ENCODE results near the gene PLEKHH3.

PLEKHH3 gene

DNA sequence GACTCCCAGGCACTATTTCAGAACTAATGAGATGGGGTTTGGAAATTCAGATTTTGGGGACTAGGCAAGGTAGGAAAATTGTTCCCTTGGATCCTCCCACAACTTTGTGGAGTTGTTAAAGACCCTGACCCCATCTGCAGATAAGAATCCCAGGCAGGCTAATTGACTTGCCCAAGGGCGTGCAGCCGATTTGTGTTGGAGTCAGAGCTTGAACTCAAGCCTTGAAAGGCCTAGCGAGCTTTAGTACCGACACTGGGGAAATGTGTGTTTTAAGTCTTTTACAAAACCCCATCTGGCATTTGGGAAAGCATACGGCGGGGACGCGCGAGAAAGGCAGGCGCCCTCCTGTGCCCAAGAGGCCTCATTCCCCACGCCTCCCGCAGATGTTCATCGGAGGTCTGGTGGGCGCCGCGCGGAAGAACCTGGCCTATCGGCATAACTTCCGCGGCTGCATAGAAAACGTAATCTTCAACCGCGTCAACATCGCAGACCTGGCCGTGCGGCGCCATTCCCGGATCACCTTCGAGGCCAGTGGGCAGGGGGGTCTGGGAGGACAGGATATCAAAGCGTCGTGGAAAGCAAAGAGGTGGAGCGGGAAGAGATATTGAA, 9.8 kb upstream of the PLEKHH3 start:
- H3K27ac ChIP-seq: no peak overlapping the region
- TF ChIP-seq, protein P1, sequence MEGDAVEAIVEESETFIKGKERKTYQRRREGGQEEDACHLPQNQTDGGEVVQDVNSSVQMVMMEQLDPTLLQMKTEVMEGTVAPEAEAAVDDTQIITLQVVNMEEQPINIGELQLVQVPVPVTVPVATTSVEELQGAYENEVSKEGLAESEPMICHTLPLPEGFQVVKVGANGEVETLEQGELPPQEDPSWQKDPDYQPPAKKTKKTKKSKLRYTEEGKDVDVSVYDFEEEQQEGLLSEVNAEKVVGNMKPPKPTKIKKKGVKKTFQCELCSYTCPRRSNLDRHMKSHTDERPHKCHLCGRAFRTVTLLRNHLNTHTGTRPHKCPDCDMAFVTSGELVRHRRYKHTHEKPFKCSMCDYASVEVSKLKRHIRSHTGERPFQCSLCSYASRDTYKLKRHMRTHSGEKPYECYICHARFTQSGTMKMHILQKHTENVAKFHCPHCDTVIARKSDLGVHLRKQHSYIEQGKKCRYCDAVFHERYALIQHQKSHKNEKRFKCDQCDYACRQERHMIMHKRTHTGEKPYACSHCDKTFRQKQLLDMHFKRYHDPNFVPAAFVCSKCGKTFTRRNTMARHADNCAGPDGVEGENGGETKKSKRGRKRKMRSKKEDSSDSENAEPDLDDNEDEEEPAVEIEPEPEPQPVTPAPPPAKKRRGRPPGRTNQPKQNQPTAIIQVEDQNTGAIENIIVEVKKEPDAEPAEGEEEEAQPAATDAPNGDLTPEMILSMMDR (IDR thresholded peaks at IDR 0.05): no peak
- TF ChIP-seq ZFX (IDR thresholded peaks at IDR 0.05; ENCODE audit: borderline replicate concordance): no peak

DNA sequence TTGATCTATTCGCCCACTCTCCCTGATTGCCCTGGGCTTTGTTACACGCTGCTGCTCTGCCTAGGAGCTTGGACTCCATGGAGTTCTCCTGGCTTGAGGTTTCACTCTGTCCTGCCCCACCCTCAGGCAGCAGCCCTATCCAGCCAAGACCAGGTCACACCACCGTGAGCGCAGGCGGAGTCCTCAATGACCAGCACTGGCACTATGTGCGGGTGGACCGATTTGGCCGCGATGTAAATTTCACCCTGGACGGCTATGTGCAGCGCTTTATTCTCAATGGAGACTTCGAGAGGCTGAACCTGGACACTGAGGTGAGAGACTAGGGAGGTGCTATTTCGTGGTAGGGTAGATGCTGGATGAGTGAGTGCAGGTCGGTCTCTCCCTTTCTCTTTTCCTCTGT, 9.0 kb upstream of the PLEKHH3 start:
- H3K27ac ChIP-seq: no peak overlapping the region
- TF ChIP-seq, protein P1 (IDR thresholded peaks at IDR 0.05): no peak
- TF ChIP-seq ZFX (IDR thresholded peaks at IDR 0.05; ENCODE audit: borderline replicate concordance): no peak

DNA sequence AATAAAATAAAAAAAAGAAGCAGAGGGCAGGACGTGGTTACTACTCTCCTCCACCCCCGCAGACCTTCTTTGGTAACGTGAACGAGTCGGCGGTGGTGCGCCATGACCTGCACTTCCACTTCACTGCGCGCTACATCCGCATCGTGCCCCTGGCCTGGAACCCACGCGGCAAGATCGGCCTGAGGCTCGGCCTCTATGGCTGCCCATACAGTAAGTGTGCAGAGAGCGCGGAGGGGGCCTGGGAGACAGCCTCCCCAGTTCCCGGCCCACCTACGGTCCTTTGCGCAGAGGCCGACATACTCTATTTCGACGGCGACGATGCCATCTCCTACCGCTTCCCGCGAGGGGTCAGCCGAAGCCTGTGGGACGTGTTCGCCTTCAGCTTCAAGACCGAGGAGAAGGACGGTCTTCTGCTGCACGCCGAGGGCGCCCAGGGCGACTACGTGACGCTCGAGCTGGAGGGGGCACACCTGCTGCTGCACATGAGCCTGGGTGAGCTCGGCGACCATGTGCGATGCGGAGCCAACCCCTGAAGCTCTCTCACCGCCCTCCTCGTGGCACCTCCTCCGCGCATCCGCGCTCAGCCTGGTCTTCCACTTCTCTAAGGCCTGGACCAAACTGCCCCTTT, 8.2 kb upstream of the PLEKHH3 start:
- no peak for TF ChIP-seq ZFX (IDR thresholded peaks at IDR 0.05; ENCODE audit: borderline replicate concordance)
- TF ChIP-seq, protein P1 (IDR thresholded peaks at IDR 0.05): no peak
- no peak overlapping the region for H3K27ac ChIP-seq

DNA sequence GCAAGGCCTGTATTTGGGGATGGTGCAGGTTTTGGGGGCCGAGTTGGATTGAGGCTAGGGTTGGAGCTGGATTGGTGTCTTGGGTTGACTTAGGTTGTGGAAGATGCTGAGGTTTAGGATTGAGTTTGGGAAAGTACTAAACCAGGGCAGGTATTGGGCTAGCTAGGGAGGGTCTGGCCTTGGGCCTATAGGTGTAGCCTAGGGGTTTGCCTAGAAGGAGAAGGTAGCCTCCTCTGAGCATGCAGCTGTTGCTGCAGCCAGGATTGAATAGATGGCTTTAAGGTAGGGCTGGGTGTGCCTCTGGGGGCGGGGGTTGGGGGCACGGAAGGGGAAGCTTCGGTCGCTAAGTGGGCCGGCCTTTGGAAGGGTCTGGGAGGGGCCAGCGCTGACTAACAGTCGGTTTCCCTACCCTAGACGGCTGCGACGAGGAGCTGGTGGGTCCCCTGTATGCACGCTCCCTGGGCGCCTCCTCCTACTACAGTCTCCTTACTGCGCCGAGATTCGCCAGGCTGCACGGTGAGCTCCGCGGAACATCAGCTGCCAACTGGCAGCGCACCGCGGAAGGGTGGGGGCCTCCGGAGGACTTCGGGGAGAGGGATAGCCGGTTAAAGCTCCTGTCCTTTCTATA, 6.7 kb upstream of the PLEKHH3 start:
- TF ChIP-seq, protein P1 (IDR thresholded peaks at IDR 0.05): no peak
- no peak for TF ChIP-seq ZFX (IDR thresholded peaks at IDR 0.05; ENCODE audit: borderline replicate concordance)
- H3K27ac ChIP-seq: peak overlapping the region; percentile 57

DNA sequence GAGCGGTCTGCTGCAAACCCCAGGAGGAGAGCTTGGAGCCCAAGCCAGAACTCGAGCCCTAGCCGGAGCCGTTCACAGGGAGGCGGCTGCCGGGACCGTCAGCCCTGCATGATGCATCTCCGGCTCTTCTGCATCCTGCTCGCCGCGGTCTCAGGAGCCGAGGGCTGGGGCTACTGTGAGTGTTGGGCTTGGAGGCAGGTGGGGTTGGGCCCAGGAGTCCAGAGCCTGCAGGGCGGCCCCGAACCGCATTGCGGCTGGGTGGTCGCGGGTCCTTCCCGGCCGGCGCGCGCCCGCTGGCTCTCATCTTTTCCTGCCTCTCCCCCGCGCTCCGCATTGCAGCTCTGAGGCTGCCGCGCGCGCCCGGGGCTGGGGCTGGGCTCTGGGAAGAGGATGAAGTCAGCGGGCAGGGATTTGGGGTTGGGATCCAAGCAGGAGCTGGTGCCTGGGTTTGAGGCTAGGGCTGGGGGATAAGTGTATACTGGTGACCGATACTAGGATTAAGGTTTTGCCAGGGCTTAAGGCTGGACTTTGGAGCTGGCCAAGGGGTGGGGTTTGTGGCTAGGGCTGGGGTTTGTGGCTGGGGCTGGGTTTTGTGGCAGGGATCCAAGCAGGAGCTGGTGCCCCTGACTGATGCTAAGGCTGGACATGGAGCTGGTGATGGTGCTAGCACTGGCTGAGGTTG, 6.1 kb upstream of the PLEKHH3 start:
- H3K27ac ChIP-seq: peak overlapping the region; percentile 57
- TF ChIP-seq ZFX (IDR thresholded peaks at IDR 0.05; ENCODE audit: borderline replicate concordance): no peak
- TF ChIP-seq, protein P1 (IDR thresholded peaks at IDR 0.05): no peak

DNA sequence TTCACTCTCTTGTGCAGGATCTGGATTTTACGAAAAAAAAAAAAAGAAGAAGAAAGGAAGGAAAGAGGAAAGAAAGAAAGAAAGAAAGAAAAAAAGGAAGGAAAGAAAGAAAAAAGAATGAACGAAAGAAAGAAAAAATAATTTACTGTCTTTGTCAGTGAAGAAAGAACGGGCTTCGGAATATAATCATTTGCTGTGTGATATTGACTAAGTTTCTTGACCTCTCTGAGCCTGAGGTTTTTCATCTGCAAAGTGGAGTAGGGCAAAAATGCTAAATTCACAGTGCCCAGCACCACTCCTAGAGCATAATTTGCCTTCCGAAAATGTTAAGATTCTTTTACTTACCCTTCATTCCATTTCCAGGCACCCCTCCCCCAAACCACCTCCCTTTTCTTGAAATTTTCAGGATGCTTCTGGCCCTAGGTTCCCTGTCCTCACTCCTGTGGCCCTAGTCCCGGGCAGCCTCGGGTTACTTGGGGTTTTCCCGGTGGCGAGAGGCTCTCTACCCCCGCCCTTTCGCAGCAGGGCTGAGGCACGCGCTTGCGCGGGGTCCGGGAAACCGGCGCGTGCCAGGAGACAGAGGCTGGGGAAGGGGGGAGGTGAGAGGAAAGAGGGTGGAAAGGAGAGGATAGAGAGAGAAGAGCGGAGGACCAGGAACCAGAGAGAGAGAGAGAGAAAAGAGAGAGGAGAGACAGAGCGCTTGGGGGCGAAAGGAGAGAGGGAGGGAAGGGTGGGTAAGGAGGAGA, 5.4 kb upstream of the PLEKHH3 start, which contains the start of gene CNTNAP1:
Gene CNTNAP1 (plus strand): TSS at position 556 of the 746 bp plus-strand sequence. CDS start 299 bp downstream, outside the sequence.
- peak within 1 kb of the TSS; percentile 99 for H3K27ac ChIP-seq
- TF ChIP-seq, protein P1 (IDR thresholded peaks at IDR 0.05): no peak
- TF ChIP-seq ZFX (IDR thresholded peaks at IDR 0.05; ENCODE audit: borderline replicate concordance): no peak

All from 22Rv1 (cell line).